Liver (tissue), 9 donors: ENCODE measurements around the gene C12orf75. TPM values are rescaled to one million over a fixed set of nuclear protein-coding genes. Genes with fewer than 3 reads are reported as not detected.

Experiments used
- DNase-seq: peaks from one replicate; pipeline ENCODE4 v3.0.0-alpha.2; 2017; ENCODE audit warnings: low spot score
- H3K27ac ChIP-seq, 2 donors: one replicate each; pipeline ENCODE4 v1.7.0; 2013; ENCODE audit warnings: inconsistent platforms in 2 of 2, low read length in 2 of 2, control low read depth in 1 of 2, low read depth in 1 of 2, mild to moderate bottlenecking in 1 of 2
- H3K27me3 ChIP-seq, 4 donors: one replicate each; pipeline versions ENCODE4 v1.6.1 to v1.7.0; 2013; ENCODE audit warnings: low read length in 3 of 4, inconsistent platforms in 1 of 4, mild to moderate bottlenecking in 1 of 4, moderate library complexity in 1 of 4; ENCODE audit not compliant: control insufficient read depth in 4 of 4, insufficient read depth in 4 of 4
- H3K36me3 ChIP-seq, 4 donors: one replicate each; pipeline versions ENCODE4 v1.6.1 to v1.7.0; 2013; ENCODE audit warnings: low read length in 3 of 4, mild to moderate bottlenecking in 3 of 4, low read depth in 1 of 4, moderate library complexity in 1 of 4; ENCODE audit not compliant: control insufficient read depth in 4 of 4, insufficient read depth in 3 of 4
- H3K4me1 ChIP-seq, 4 donors: one replicate each; pipeline versions ENCODE4 v1.6.1 to v1.7.0; 2013; ENCODE audit warnings: low read length in 3 of 4, mild to moderate bottlenecking in 3 of 4, moderate library complexity in 1 of 4; ENCODE audit not compliant: control insufficient read depth in 4 of 4, insufficient read depth in 4 of 4
- H3K4me3 ChIP-seq, 3 donors: one replicate each; pipeline versions ENCODE4 v1.6.1 to v1.7.0; 2013; ENCODE audit warnings: low read length in 3 of 3, control low read depth in 1 of 3, low read depth in 1 of 3, mild to moderate bottlenecking in 1 of 3
- H3K9ac ChIP-seq, 2 donors: one replicate each; pipeline ENCODE4 v1.7.0; 2013; ENCODE audit warnings: low read length in 2 of 2, mild to moderate bottlenecking in 2 of 2, moderate library complexity in 2 of 2, control low read depth in 1 of 2, low read depth in 1 of 2
- H3K9me3 ChIP-seq, 4 donors: one replicate each; pipeline versions ENCODE4 v1.6.1 to v1.7.0; 2013; ENCODE audit warnings: low read length in 3 of 4; ENCODE audit not compliant: control insufficient read depth in 4 of 4
- CTCF ChIP-seq: fragments of 150-350 bp; IDR thresholded peaks from 2 replicates; pipeline ENCODE4 v1.5.1; 2017; ENCODE audit warnings: improper control_type of control experiment, low read depth, low read length; ENCODE audit not compliant: missing input control
- EGR1 ChIP-seq, 2 donors: IDR thresholded peaks; 2 replicates each; pipeline ENCODE4 v1.6.1; 2016 to 2018; ENCODE audit warnings: antibody characterized with exemption in 2 of 2, low read depth in 2 of 2
- HNF4A ChIP-seq, 2 donors: conservative IDR thresholded peaks; 2 replicates each; pipeline ENCODE4 v1.6.1; 2016; ENCODE audit warnings: antibody characterized with exemption in 2 of 2, mild to moderate bottlenecking in 2 of 2
- HNF4G ChIP-seq: IDR thresholded peaks from 2 replicates; pipeline ENCODE4 v1.6.1; 2016; ENCODE audit warnings: antibody characterized with exemption
- REST ChIP-seq: IDR thresholded peaks from 2 replicates; pipeline ENCODE4 v1.6.1; 2016; ENCODE audit warnings: antibody characterized with exemption, mild to moderate bottlenecking
- RXRA ChIP-seq, 2 donors: IDR thresholded peaks; 2 replicates each; pipeline ENCODE4 v1.6.1; 2017 to 2018; ENCODE audit warnings: antibody characterized with exemption in 2 of 2, mild to moderate bottlenecking in 1 of 2
- SP1 ChIP-seq: IDR thresholded peaks from 2 replicates; pipeline ENCODE4 v1.6.1; 2018; ENCODE audit warnings: antibody characterized with exemption, mild to moderate bottlenecking
- YY1 ChIP-seq: IDR thresholded peaks from 2 replicates; pipeline ENCODE4 v1.6.1; 2016; ENCODE audit warnings: antibody characterized with exemption, mild to moderate bottlenecking
- WGBS: extraction: QIAGEN DNeasy Blood & Tissue Kit; methylation state at CpG from one replicate; pipeline ENCODE4 v1.1.7; 2013; 5-methylcytosine and 5-hydroxymethylcytosine counted together
- polyA plus RNA-seq, 2 donors: library from polyadenylated mRNA; stranded (reverse) in 1 of 2; unstranded in 1 of 2; fragments of 200-250 nt in 1 of 2; fragments of >200 nt in 1 of 2; fragmentation: Nextera tagmentation in 1 of 2; extraction: Ambion mirVana in 1 of 2; gene quantifications; one replicate each; pipeline versions ENCODE4 v1.2.1 to v1.2.3, GENCODE V29; 2013 to 2015
- total RNA-seq, 2 donors: library from RNA; depleted of rRNA; stranded (reverse); fragments of >200 nt; gene quantifications; one replicate each; pipeline ENCODE4 v1.2.3, GENCODE V29; 2014
- donor health status: healthy.
- donor health status: healthy.
- donor health status: healthy.
- donor health status: healthy.
- donor health status: healthy.

Gene C12orf75
- total RNA-seq (1 to 10 TPM; 2.2 to 3.4 TPM), polyA plus RNA-seq (1 to 10 TPM; 1.2 to 3.9 TPM)

GRCh38 chr12:105330283-105330930 is at the start of gene C12orf75:
Gene C12orf75, plus strand, starts transcription at chr12:105330691. Its CDS starts 201 bp downstream, at chr12:105330892.
- H3K4me1 ChIP-seq = peaks cover 2 to 9% (median 6%) of the 10 kb centered on the region in 4 donors
- peak; percentile 70 for DNase-seq
- H3K27ac ChIP-seq = no peak within 1 kb of the TSS
- TF ChIP-seq REST = no peak
- no peak for TF ChIP-seq HNF4A (conservative IDR thresholded peaks at IDR 0.05)
- TF ChIP-seq YY1 = no peak
- TF ChIP-seq EGR1 (IDR thresholded peaks at IDR 0.05; ENCODE audit: low read depth in 2 of 2) = no peak
- TF ChIP-seq SP1 = no peak
- no peak for TF ChIP-seq CTCF
- peak within 1 kb of the TSS; percentile 44 to 85 (median 48) for H3K4me3 ChIP-seq
- WGBS = 2% methylated on average over 66 of the region's 66 CpGs
- H3K9ac ChIP-seq = no peak within 1 kb of the TSS
- no peaks in the 10 kb centered on the region for H3K9me3 ChIP-seq
- H3K36me3 ChIP-seq = no peaks in the 10 kb centered on the region
- H3K27me3 ChIP-seq = no peaks in the 10 kb centered on the region

GRCh38 chr12:105280966-105281693 is 49.4 kb upstream of the C12orf75 start:
- no peak overlapping the region for H3K27ac ChIP-seq
- H3K9me3 ChIP-seq = no peaks in the 10 kb centered on the region
- no peak overlapping the region for H3K9ac ChIP-seq
- H3K4me1 ChIP-seq = peaks cover 0 to 5% (median 0%) of the 10 kb centered on the region in 4 donors
- 77% methylated on average over 6 of the region's 6 CpGs for WGBS
- H3K36me3 ChIP-seq = no peaks in the 10 kb centered on the region
- no peak for DNase-seq
- TF ChIP-seq HNF4G = no peak
- no peak overlapping the region for H3K4me3 ChIP-seq
- H3K27me3 ChIP-seq = no peaks in the 10 kb centered on the region

- TF ChIP-seq HNF4A (conservative IDR thresholded peaks at IDR 0.05) (peak; percentile 34 to 70), RXRA (IDR thresholded peaks at IDR 0.05) (no peak)
- Histone ChIP-seq H3K36me3 (no peaks in the 10 kb centered on the region), H3K27ac (no peak overlapping the region), H3K4me3 (no peak overlapping the region), H3K4me1 (peaks cover 0 to 5% (median 0%) of the 10 kb centered on the region in 4 donors), H3K27me3 (no peaks in the 10 kb centered on the region), H3K9me3 (no peaks in the 10 kb centered on the region), H3K9ac (no peak overlapping the region)
- 85% methylated on average over 1 of the region's 1 CpG for WGBS
- no peak for DNase-seq
Observed at GRCh38 chr12:105281694-105282049, 48.8 kb upstream of the C12orf75 start.
